Endodermal cell (in vitro differentiated cells): ENCODE data around the gene SMAGP. TPM values are rescaled to one million over a fixed set of nuclear protein-coding genes. Genes with fewer than 3 reads are reported as not detected.

ENCODE experiments used
- DNase-seq: peaks from one replicate; pipeline ENCODE4 v3.0.0-alpha.2; 2017
- H3K27ac ChIP-seq: 2 replicates; pipeline ENCODE4 v1.5.1; 2013; ENCODE audit warnings: mild to moderate bottlenecking, low read depth, low read length, moderate library complexity
- H3K27me3 ChIP-seq: 2 replicates; pipeline ENCODE4 v1.6.1; 2013; ENCODE audit warnings: mild to moderate bottlenecking, low read length, moderate library complexity; ENCODE audit not compliant: insufficient read depth, control insufficient read depth, poor library complexity, severe bottlenecking
- H3K36me3 ChIP-seq: 2 replicates; pipeline ENCODE4 v1.7.0; 2013; ENCODE audit warnings: mild to moderate bottlenecking, low read length, moderate library complexity; ENCODE audit not compliant: control insufficient read depth, insufficient read depth
- H3K4me1 ChIP-seq: one replicate; pipeline ENCODE4 v1.7.0; 2013; ENCODE audit warnings: low read length; ENCODE audit not compliant: control insufficient read depth, insufficient read depth
- H3K4me3 ChIP-seq: 2 replicates; pipeline ENCODE4 v1.5.1; 2013; ENCODE audit warnings: mild to moderate bottlenecking, low read length, moderate library complexity
- H3K9ac ChIP-seq: 2 replicates; pipeline ENCODE4 v1.6.1; 2013; ENCODE audit warnings: mild to moderate bottlenecking, low read length, moderate library complexity; ENCODE audit not compliant: poor library complexity, severe bottlenecking; ENCODE audit errors: extremely low read depth
- H3K9me3 ChIP-seq: 2 replicates; pipeline ENCODE4 v1.6.1; 2013; ENCODE audit warnings: mild to moderate bottlenecking, low read length, moderate library complexity; ENCODE audit not compliant: control insufficient read depth
- H3K27ac Mint-ChIP-seq: 2 replicates; pipeline ENCODE4 v1.8.0; 2020; ENCODE audit warnings: mixed read lengths
- H3K27me3 Mint-ChIP-seq: 2 replicates; pipeline ENCODE4 v1.8.0; 2021; ENCODE audit warnings: mild to moderate bottlenecking, mixed read lengths; ENCODE audit not compliant: insufficient read depth
- H3K36me3 Mint-ChIP-seq: 2 replicates; pipeline ENCODE4 v1.8.0; 2020; ENCODE audit warnings: low read depth, mixed read lengths
- H3K4me1 Mint-ChIP-seq: 2 replicates; pipeline ENCODE4 v1.8.0; 2020; ENCODE audit warnings: mixed read lengths
- H3K4me3 Mint-ChIP-seq: 2 replicates; pipeline ENCODE4 v1.8.0; 2020; ENCODE audit warnings: mild to moderate bottlenecking, moderate library complexity, mixed read lengths
- H3K9me3 Mint-ChIP-seq: 2 replicates; pipeline ENCODE4 v1.8.0; 2020; ENCODE audit warnings: mild to moderate bottlenecking, mixed read lengths
- WGBS, 2 experiments: methylation state at CpG; one replicate each; pipeline versions ENCODE4 v1.1.5 to v1.1.7; 2013; ENCODE audit warnings: missing lambda C conversion rate in 2 of 2, mixed read lengths in 1 of 2; ENCODE audit not compliant: insufficient coverage in 1 of 2, insufficient read length in 1 of 2; 5-methylcytosine and 5-hydroxymethylcytosine counted together
- total RNA-seq, 2 donors: library from RNA; stranded (reverse); fragmentation: NEBNext Ultra II Directional in 1 of 2; extraction: Animal tissue kit (Norgen Biotek cat#: 25700) in 1 of 2; gene quantifications; 2 replicates in 1 of 2; 3 replicates in 1 of 2; pipeline ENCODE4 v1.2.1, GENCODE V29; 2021
- TF ChIP-seq, protein P1 (sequence below): fragments of 200-600 bp; sonication (generic); conservative IDR thresholded peaks from 2 replicates; pipeline ENCODE4 v1.5.0; 2021; ENCODE audit warnings: antibody characterized with exemption, mild to moderate bottlenecking

Gene SMAGP
- total RNA-seq, 2 donors from 2014 or later: 43.5 to 61.2 TPM

DNA sequence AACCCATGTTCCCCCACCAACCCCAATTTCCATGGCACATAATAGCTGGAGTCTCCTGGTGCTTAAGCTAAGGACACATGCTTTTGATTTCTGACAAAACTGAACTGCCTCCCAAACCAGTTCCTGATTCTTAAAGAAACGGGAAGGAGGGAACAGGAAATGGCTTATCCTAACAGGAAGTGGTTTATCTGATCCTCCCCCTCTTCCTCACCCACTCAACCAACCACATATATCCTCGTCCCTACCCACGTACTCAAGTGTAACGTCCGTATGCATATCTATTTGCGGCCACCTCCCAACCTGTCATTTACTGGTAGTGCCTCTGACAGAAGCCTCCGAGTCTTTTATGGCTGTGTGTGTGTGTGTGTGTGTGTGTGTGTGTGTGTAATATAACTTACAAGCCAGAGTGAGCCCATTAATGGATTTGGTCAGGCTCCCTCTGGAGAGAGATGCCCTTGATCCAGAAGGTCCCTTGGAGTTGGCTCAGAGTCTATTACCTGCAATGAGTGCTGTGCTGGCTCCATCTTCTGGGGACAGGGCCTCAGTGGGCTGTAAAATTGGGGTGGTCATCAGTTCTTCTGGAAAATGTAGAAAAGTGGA, 23.9 kb downstream of the SMAGP start:
- Mint-ChIP-seq H3K27me3 (no peaks in the 10 kb centered on the region), H3K9me3 (no peaks in the 10 kb centered on the region), H3K4me3 (no peak overlapping the region), H3K27ac (peak overlapping the region; percentile 37), H3K4me1 (peaks cover 26% of the 10 kb centered on the region), H3K36me3 (peaks cover 56% of the 10 kb centered on the region)
- Histone ChIP-seq H3K27ac (no peak overlapping the region), H3K9me3 (no peaks in the 10 kb centered on the region), H3K4me3 (no peak overlapping the region), H3K36me3 (peaks cover 53% of the 10 kb centered on the region), H3K27me3 (no peaks in the 10 kb centered on the region), H3K4me1 (peaks cover 2% of the 10 kb centered on the region), H3K9ac (no peak overlapping the region)
- DNase-seq: peak; percentile 55
- 90 to 92% methylated on average over 2 to 7 of the region's 7 CpGs for WGBS, 2 experiments
- TF ChIP-seq, protein P1, sequence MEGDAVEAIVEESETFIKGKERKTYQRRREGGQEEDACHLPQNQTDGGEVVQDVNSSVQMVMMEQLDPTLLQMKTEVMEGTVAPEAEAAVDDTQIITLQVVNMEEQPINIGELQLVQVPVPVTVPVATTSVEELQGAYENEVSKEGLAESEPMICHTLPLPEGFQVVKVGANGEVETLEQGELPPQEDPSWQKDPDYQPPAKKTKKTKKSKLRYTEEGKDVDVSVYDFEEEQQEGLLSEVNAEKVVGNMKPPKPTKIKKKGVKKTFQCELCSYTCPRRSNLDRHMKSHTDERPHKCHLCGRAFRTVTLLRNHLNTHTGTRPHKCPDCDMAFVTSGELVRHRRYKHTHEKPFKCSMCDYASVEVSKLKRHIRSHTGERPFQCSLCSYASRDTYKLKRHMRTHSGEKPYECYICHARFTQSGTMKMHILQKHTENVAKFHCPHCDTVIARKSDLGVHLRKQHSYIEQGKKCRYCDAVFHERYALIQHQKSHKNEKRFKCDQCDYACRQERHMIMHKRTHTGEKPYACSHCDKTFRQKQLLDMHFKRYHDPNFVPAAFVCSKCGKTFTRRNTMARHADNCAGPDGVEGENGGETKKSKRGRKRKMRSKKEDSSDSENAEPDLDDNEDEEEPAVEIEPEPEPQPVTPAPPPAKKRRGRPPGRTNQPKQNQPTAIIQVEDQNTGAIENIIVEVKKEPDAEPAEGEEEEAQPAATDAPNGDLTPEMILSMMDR: peak; percentile 28

DNA sequence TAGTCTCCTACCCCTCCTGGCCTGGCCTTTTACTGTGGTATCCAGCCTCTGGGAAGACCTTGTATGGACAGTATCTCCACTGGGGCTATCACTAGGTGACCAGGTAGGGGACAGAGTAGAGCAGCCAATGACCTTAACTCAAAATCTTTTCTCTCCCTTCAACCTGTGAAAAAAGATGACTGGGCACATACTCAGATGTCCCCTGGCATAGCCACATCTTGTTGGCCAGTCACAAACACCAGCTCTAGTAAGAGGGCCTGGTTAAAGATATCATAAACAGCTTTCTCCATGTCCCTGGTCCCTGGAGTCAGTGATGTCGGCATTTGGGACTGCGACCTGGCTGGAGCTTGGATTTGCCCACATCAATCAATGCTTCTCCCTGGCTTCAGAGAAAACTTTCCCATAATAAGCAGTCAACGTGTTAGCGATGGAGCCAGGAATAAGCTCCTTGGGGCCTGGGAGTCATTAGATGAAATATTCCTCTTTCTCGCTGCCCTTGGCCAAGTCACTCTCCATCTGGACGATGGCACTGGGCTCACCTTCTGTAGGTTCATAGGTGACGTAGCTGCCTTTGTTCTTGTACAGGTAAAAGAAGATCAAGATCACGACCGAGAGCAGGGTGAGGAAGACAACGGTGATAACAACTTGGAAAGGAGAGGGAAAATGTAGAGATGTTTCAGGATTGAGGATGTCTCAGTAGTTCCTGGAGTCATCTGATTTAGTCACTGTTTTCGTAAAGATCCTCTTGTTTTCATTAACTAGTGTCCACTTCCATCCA, 24.6 kb downstream of the SMAGP start:
- Histone ChIP-seq H3K9ac (no peak overlapping the region), H3K36me3 (peaks cover 59% of the 10 kb centered on the region), H3K27ac (no peak overlapping the region), H3K27me3 (no peaks in the 10 kb centered on the region), H3K4me1 (peaks cover 2% of the 10 kb centered on the region), H3K4me3 (no peak overlapping the region), H3K9me3 (no peaks in the 10 kb centered on the region)
- Mint-ChIP-seq H3K27me3 (no peaks in the 10 kb centered on the region), H3K9me3 (no peaks in the 10 kb centered on the region), H3K36me3 (peaks cover 58% of the 10 kb centered on the region), H3K4me1 (peaks cover 26% of the 10 kb centered on the region), H3K4me3 (no peak overlapping the region), H3K27ac (peak overlapping the region; percentile 37)
- TF ChIP-seq, protein P1: no peak
- 95 to 100% methylated on average over 6 to 11 of the region's 11 CpGs for WGBS, 2 experiments
- no peak for DNase-seq

GRCh38 chr12:51244269-51244668, 25.9 kb downstream of the SMAGP start:
- Histone ChIP-seq H3K4me3 (no peak overlapping the region), H3K27ac (no peak overlapping the region), H3K9me3 (no peaks in the 10 kb centered on the region), H3K27me3 (no peaks in the 10 kb centered on the region), H3K4me1 (peaks cover 2% of the 10 kb centered on the region), H3K9ac (no peak overlapping the region), H3K36me3 (peaks cover 61% of the 10 kb centered on the region)
- peaks cover 34% of the 10 kb centered on the region for H3K4me1 Mint-ChIP-seq
- WGBS, 2 experiments: 82 to 87% methylated on average over 4 of the region's 4 CpGs
- no peak overlapping the region for H3K27ac Mint-ChIP-seq
- no peak overlapping the region for H3K4me3 Mint-ChIP-seq
- peaks cover 62% of the 10 kb centered on the region for H3K36me3 Mint-ChIP-seq
- DNase-seq: no peak
- no peaks in the 10 kb centered on the region for H3K9me3 Mint-ChIP-seq
- TF ChIP-seq, protein P1: no peak
- H3K27me3 Mint-ChIP-seq: no peaks in the 10 kb centered on the region
